Pancreas (tissue), 10 donors: ENCODE data around the gene KPNA1. TPM values are rescaled to one million over a fixed set of nuclear protein-coding genes. Genes with fewer than 3 reads are reported as not detected.

Experiments
- ATAC-seq, 4 donors: fragments of 200-7000 bp; cut with Tn5 transposase; one replicate each; pipeline versions ENCODE4 v1.8.0 to v1.9.1; 2020; ENCODE audit warnings: mild to moderate bottlenecking in 4 of 4, moderate library complexity in 4 of 4
- DNase-seq, 6 donors: peaks; one replicate each; pipeline ENCODE4 v3.0.0-alpha.2; 2020
- FAIRE-seq: peaks from 2 replicates; lab custom pipeline; 2012; peaks lifted over from hg19 to GRCh38; lab: Jason Lieb, UNC
- H3K27ac ChIP-seq, 4 donors: fragments of 200-600 bp; sonication (generic); 1 replicate in 3 of 4; 2 replicates in 1 of 4; pipeline versions ENCODE4 v1.5.0 to v1.8.0; 2020
- H3K27me3 ChIP-seq, 4 donors: fragments of 200-600 bp; one replicate each; pipeline ENCODE4 v1.8.0; 2021
- H3K36me3 ChIP-seq, 3 donors: fragments of 200-600 bp; sonication (generic) in 1 of 3; one replicate each; pipeline versions ENCODE4 v1.5.0 to v1.8.0; 2020 to 2021
- H3K4me1 ChIP-seq, 3 donors: fragments of 200-600 bp; one replicate each; pipeline ENCODE4 v1.8.0; 2021
- H3K4me3 ChIP-seq, 4 donors: fragments of 200-600 bp; sonication (generic) in 2 of 4; one replicate each; pipeline versions ENCODE4 v1.5.0 to v1.8.0; 2020 to 2021
- H3K9me3 ChIP-seq, 4 donors: fragments of 200-600 bp; one replicate each; pipeline ENCODE4 v1.8.0; 2021
- CTCF ChIP-seq, 4 donors: fragments of 200-600 bp; sonication (generic) in 3 of 4; IDR thresholded peaks; one replicate each; pipeline versions ENCODE4 v1.5.0 to v1.8.0; 2021; ENCODE audit warnings: antibody characterized with exemption in 4 of 4
- WGBS, 2 donors: extraction: QIAGEN DNeasy Blood & Tissue Kit; methylation state at CpG; one replicate each; pipeline ENCODE4 v1.1.7; 2013; 5-methylcytosine and 5-hydroxymethylcytosine counted together
- intact Hi-C, 3 donors: fragments of 100-400 bp; cut with DNase I; formaldehyde crosslinking; loops; one replicate each; pipeline versions ENCODE4 v1.11.1 to v1.14.2; 2022
- polyA plus RNA-seq, 2 donors: library from polyadenylated mRNA; stranded (reverse); fragments of 200-250 nt; gene quantifications; one replicate each; pipeline ENCODE4 v1.2.3, GENCODE V29; 2013
- total RNA-seq, 6 donors: library from RNA; stranded (reverse); fragmentation: NEBNext Ultra II Directional in 4 of 6; extraction: Animal tissue kit (Norgen Biotek cat#: 25700) in 4 of 6; gene quantifications; one replicate each; pipeline versions ENCODE4 v1.2.1 to v1.2.4, GENCODE V29; 2021 to 2023
- donor health status: healthy with polysubstance abuse.
- donor health status: DM: no; HTN: no; CAD: no; lungs with moderate emphysema.
- donor health status: DM: no; HTN: no; CAD: no.
- donor health status: control.
- donor health status: control.
- donor health status: Bipolar disorder and iron deficiency.
- donor health status: DM: yes; HTN: yes; CAD: no.
- donor health status: DM: no; HTN: no; CAD: no.
- donor health status: DM: no; HTN: no; CAD: no.
- donor health status: DM: yes; HTN: yes; CAD: no.

Gene KPNA1
- total and polyA plus RNA-seq, 8 donors: 5.7 to 35.1 (median 21.8) TPM

DNA sequence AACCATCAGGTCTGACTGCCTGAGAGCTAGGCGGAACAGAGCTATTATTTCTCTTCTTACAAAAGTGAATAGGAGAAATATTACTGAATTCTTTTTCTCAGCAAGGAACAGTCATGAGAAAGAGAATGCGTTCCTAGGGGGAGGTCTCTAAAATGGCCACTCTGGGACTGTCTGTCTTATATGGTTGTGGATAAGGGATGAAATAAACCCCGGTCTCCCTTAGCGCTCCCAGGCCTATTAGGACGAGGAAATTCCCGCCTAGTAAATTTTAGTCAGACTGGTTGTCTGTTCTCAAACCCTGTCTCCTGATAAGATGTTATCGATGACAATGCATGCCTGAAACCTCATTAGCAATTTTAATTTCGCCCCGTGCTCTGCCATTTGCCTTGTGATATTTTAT is 78.8 kb downstream of the KPNA1 start:
- Histone ChIP-seq H3K4me1 (no peaks in the 10 kb centered on the region), H3K9me3 (no peaks in the 10 kb centered on the region), H3K36me3 (peaks cover 0 to 38% (median 15%) of the 10 kb centered on the region in 3 donors), H3K4me3 (no peak overlapping the region), H3K27me3 (no peaks in the 10 kb centered on the region), H3K27ac (no peak overlapping the region)
- intact Hi-C loops: no loop called here
- WGBS, 2 donors: 99 to 100% methylated on average over 9 of the region's 9 CpGs
- TF ChIP-seq CTCF (IDR thresholded peaks at IDR 0.05): no peak
- DNase-seq (no peak), FAIRE-seq (no peak), ATAC-seq (no peak)

- no peak for DNase-seq
- H3K36me3 ChIP-seq: peaks cover under 1 to 15% (median 14%) of the 10 kb centered on the region in 3 donors
- 89 to 94% methylated on average over 2 of the region's 2 CpGs for WGBS, 2 donors
- FAIRE-seq: no peak
- no peak for ATAC-seq
- no peak overlapping the region for H3K4me3 ChIP-seq
- no peaks in the 10 kb centered on the region for H3K4me1 ChIP-seq
- H3K27me3 ChIP-seq: no peaks in the 10 kb centered on the region
- intact Hi-C loops: no loop called here
- TF ChIP-seq CTCF (IDR thresholded peaks at IDR 0.05): no peak
- no peak overlapping the region for H3K27ac ChIP-seq
- H3K9me3 ChIP-seq: no peaks in the 10 kb centered on the region
Measured at GRCh38 chr3:122430371-122430770, 84.4 kb downstream of the KPNA1 start.

- Histone ChIP-seq H3K36me3 (peaks cover 3 to 15% (median 14%) of the 10 kb centered on the region in 3 donors), H3K4me1 (no peaks in the 10 kb centered on the region), H3K27ac (no peak overlapping the region), H3K27me3 (no peaks in the 10 kb centered on the region), H3K4me3 (no peak overlapping the region), H3K9me3 (no peaks in the 10 kb centered on the region)
- 37 to 47% methylated on average over 2 of the region's 2 CpGs for WGBS, 2 donors
- FAIRE-seq: no peak
- ATAC-seq: no peak
- intact Hi-C loops: no loop called here
- DNase-seq: no peak
- TF ChIP-seq CTCF (IDR thresholded peaks at IDR 0.05): no peak
Measured at GRCh38 chr3:122427857-122428471, 86.8 kb downstream of the KPNA1 start.

GRCh38 chr3:122421836-122422235 is 92.9 kb downstream of the KPNA1 start:
- no peak for TF ChIP-seq CTCF (IDR thresholded peaks at IDR 0.05)
- intact Hi-C loops: no loop called here
- no peaks in the 10 kb centered on the region for H3K9me3 ChIP-seq
- peaks cover 0 to 6% (median 6%) of the 10 kb centered on the region in 3 donors for H3K4me1 ChIP-seq
- H3K36me3 ChIP-seq: peaks cover 3 to 14% (median 9%) of the 10 kb centered on the region in 3 donors
- H3K27ac ChIP-seq: no peak overlapping the region
- H3K27me3 ChIP-seq: no peaks in the 10 kb centered on the region
- no peak for ATAC-seq
- no peak for FAIRE-seq
- 80 to 86% methylated on average over 2 of the region's 2 CpGs for WGBS, 2 donors
- no peak overlapping the region for H3K4me3 ChIP-seq
- DNase-seq: no peak

DNA sequence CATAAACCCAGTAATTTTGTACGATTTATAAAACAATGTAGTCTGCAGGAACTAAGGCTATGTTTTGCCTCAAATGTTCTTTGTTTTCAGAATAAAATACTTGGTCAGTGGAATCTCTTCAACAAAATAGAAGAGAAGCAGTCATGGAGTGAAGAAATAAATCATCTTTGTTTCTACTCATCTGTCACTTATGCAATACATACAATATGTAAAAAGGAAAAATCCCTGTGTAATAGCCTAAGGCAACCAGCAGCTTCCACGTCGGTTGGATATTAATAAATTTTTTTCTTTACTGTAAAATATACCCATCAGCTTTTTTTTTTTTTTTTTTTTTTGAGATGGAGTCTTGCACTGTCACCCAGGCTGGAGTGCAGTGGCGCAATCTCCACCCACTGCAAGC is 93.6 kb downstream of the KPNA1 start:
- Histone ChIP-seq H3K36me3 (peaks cover 3 to 6% (median 4%) of the 10 kb centered on the region in 3 donors), H3K4me1 (peaks cover 0 to 6% (median 6%) of the 10 kb centered on the region in 3 donors), H3K4me3 (no peak overlapping the region), H3K9me3 (no peaks in the 10 kb centered on the region), H3K27me3 (no peaks in the 10 kb centered on the region), H3K27ac (no peak overlapping the region)
- DNase-seq: no peak
- WGBS, 2 donors: 98% methylated on average over 4 of the region's 4 CpGs
- no peak for TF ChIP-seq CTCF (IDR thresholded peaks at IDR 0.05)
- FAIRE-seq: no peak
- ATAC-seq: no peak
- intact Hi-C loops: no loop called here
